H1 (cell line): Measurements from ENCODE around the gene PHACTR1. TPM values are rescaled to one million over a fixed set of nuclear protein-coding genes. Genes with fewer than 3 reads are reported as not detected.

Experiments
- GTF2F1 ChIP-seq: IDR thresholded peaks from 2 replicates; pipeline ENCODE4 v1.6.1; 2012; ENCODE audit warnings: low read depth, low read length, improper control_type of control experiment, borderline replicate concordance
- PHF8 ChIP-seq: fragments of 200-600 bp; sonication (generic); conservative IDR thresholded peaks from 2 replicates; pipeline ENCODE4 v1.7.1; 2012; ENCODE audit warnings: low read depth, mild to moderate bottlenecking, inconsistent platforms, low read length, moderate library complexity
- polyA plus RNA-seq, 7 experiments: library from polyadenylated mRNA; depleted of rRNA in 3 of 7; stranded (reverse) in 5 of 7; unstranded in 2 of 7; fragments of >200 nt in 5 of 7; fragments of 200-250 nt in 2 of 7; gene quantifications; 1 replicate in 5 of 7; 2 replicates in 1 of 7; 4 replicates in 1 of 7; pipeline versions ENCODE4 v1.2.1 to v1.2.3, GENCODE V29; 2011 to 2013; ENCODE audit warnings: missing spikeins in 2 of 7, mixed read lengths in 2 of 7
- total RNA-seq: library from RNA; stranded (reverse); fragmentation: NEBNext Ultra II Directional; extraction: Animal tissue kit (Norgen Biotek cat#: 25700); gene quantifications from 2 replicates; pipeline ENCODE4 v1.2.1, GENCODE V29; 2021
- TF ChIP-seq, protein P1 (sequence below): IDR thresholded peaks from 2 replicates; pipeline ENCODE4 v1.6.1; 2011; ENCODE audit warnings: low read depth, mild to moderate bottlenecking, low read length; ENCODE audit not compliant: insufficient read depth

PHACTR1 gene
- total and polyA plus RNA-seq, 2 of the 8 experiments (the other 6 are each of a cell fraction or from before 2014, with no cell fraction given): 3.9 to 17.1 TPM

DNA sequence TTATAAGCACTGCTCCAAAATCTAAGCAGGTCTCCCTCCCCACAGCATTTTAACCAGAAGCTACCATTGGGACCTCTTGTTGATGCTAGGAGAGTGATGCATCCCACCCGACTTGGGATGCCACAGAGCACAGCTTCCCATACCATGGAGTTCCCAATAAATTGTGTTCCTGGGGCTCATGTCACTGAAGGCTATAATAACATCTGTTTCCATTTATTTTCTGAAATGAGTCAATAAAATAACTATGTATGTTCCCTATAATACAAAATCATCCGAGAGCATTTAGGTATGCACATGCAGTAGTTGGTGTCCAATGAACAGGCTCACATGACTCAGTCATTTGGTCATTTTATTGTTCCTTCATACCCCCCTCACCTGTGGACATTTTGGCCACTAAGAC, 407.6 kb downstream of the PHACTR1 start (continued):
- TF ChIP-seq, protein P1, sequence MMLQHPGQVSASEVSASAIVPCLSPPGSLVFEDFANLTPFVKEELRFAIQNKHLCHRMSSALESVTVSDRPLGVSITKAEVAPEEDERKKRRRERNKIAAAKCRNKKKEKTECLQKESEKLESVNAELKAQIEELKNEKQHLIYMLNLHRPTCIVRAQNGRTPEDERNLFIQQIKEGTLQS: no peak
- TF ChIP-seq PHF8 (no peak), GTF2F1 (no peak)
